ENCODE results near the gene MEIKIN. TPM values are rescaled to one million over a fixed set of nuclear protein-coding genes. Genes with fewer than 3 reads are reported as not detected.
A peak's percentile ranks its signal among the peaks of the same experiment; 100 is the strongest.

The MEIKIN gene
- total and polyA plus RNA-seq, 2 of the 13 experiments (the other 11 are each of a cell fraction or from before 2014, with no cell fraction given) = not detected

- TF ChIP-seq U2AF1 (optimal IDR thresholded peaks at IDR 0.05; ENCODE audit: low read depth, low read length) = no peak
- TF ChIP-seq, protein P1, sequence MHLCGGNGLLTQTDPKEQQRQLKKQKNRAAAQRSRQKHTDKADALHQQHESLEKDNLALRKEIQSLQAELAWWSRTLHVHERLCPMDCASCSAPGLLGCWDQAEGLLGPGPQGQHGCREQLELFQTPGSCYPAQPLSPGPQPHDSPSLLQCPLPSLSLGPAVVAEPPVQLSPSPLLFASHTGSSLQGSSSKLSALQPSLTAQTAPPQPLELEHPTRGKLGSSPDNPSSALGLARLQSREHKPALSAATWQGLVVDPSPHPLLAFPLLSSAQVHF (CRISPR knock-in tag; IDR thresholded peaks at IDR 0.05) = 0 out of 2 replicates have a peak, but pooled peaks have one; percentile 60
- TF ChIP-seq ZNF572 (CRISPR knock-in tag; IDR thresholded peaks at IDR 0.05) = peak; percentile 70; the same call in 1 of the 2 replicates
- peak; percentile 57 for TF ChIP-seq ZNF12 (CRISPR knock-in tag; IDR thresholded peaks at IDR 0.05)
- TF ChIP-seq MEIS1 (CRISPR knock-in tag; IDR thresholded peaks at IDR 0.05; ENCODE audit: borderline replicate concordance) = peak; percentile 96
- peak; percentile 93; the same call in 1 of the 2 replicates for TF ChIP-seq ZC3H13 (CRISPR knock-in tag; IDR thresholded peaks at IDR 0.05)
- TF ChIP-seq ZNF644 (CRISPR knock-in tag; IDR thresholded peaks at IDR 0.05; ENCODE audit: low read depth) = 0 out of 2 replicates have a peak, but pooled peaks have one; percentile 11
- TF ChIP-seq ZNF441 (CRISPR knock-in tag; IDR thresholded peaks at IDR 0.05; ENCODE audit: borderline replicate concordance) = no peak; the same call in 1 of the 2 replicates
- TF ChIP-seq ZNF776 (CRISPR knock-in tag; IDR thresholded peaks at IDR 0.05) = peak; percentile 93
- no peak for TF ChIP-seq SMARCC2 (IDR thresholded peaks at IDR 0.05)
- peak; percentile 39 for TF ChIP-seq HDAC2 (CRISPR knock-in tag; IDR thresholded peaks at IDR 0.05)
- no peak for TF ChIP-seq KDM6A (CRISPR knock-in tag; IDR thresholded peaks at IDR 0.05; ENCODE audit: low read depth)
- TF ChIP-seq YEATS4 (CRISPR knock-in tag; IDR thresholded peaks at IDR 0.05; ENCODE audit: borderline replicate concordance) = peak; percentile 63; the same call in 1 of the 2 replicates
- TF ChIP-seq RFXAP (CRISPR knock-in tag; IDR thresholded peaks at IDR 0.05; ENCODE audit: borderline replicate concordance) = no peak; the same call in 1 of the 2 replicates
- no peak for TF ChIP-seq HHEX (CRISPR knock-in tag; IDR thresholded peaks at IDR 0.05)
- TF ChIP-seq ZSCAN22 (CRISPR knock-in tag; IDR thresholded peaks at IDR 0.05) = peak; percentile 26; the same call in 1 of the 2 replicates
- no peak for TF ChIP-seq ZNF7 (CRISPR knock-in tag; IDR thresholded peaks at IDR 0.05)
- peak; percentile 89 for TF ChIP-seq CCDC6 (CRISPR knock-in tag; IDR thresholded peaks at IDR 0.05)
- TF ChIP-seq YY1 (IDR thresholded peaks at IDR 0.05; ENCODE audit: insufficient read depth, insufficient replicate concordance, low read depth, low read length) = peak; percentile 71
- TF ChIP-seq ATRX (CRISPR knock-in tag; IDR thresholded peaks at IDR 0.05; ENCODE audit: borderline replicate concordance) = no peak
- peak; percentile 90 for TF ChIP-seq FOSL2 (CRISPR knock-in tag; IDR thresholded peaks at IDR 0.05)
- no peak for TF ChIP-seq AGO1 (IDR thresholded peaks at IDR 0.05; ENCODE audit: low read depth, low read length, poor library complexity, severe bottlenecking)
- TF ChIP-seq NR2F2 (IDR thresholded peaks at IDR 0.05; ENCODE audit: borderline replicate concordance, low read depth) = peak; percentile 43; the same call in 1 of the 2 replicates
- no peak for TF ChIP-seq CEBPZ (IDR thresholded peaks at IDR 0.05; ENCODE audit: low read length)
- TF ChIP-seq ARNTL (CRISPR knock-in tag; IDR thresholded peaks at IDR 0.05) = peak; percentile 99
Observed at GRCh38 chr5:131796793-131797693, 148.4 kb downstream of the MEIKIN start, which contains the start of gene FNIP1 (continued).
